ENCODE measurements around the gene CCER1. TPM values are rescaled to one million over a fixed set of nuclear protein-coding genes. Genes with fewer than 3 reads are reported as not detected.

CCER1 gene
- total and polyA plus RNA-seq, 10 donors = not detected

DNA sequence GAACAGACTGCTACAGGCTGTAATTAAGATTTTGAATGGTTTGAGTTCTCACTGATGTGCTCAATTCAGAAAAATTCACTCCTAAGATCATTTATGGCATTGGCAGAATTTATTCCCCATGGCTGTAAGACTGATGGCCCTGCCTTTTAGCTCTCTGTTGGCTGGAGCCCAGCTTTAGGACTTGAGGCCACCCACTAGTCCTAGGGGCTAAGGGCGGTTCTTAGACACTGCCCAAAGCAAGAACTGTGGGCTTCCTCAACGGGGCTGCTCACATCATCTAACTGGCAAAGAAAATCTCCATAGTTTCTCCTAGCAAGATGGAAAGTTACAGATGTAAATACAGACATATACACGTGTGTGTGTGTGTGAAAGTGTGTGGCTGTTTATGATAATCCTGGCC is 3.4 kb upstream of the CCER1 start:
- no peak for DNase-seq
- Histone ChIP-seq H3K36me3 (no peaks in the 10 kb centered on the region), H3K27me3 (replicated peaks in 1 of 7) (no peaks in the 10 kb centered on the region), H3K27ac (no peak overlapping the region), H3K9me3 (peaks cover 0 to 6% (median 0%) of the 10 kb centered on the region in 8 donors), H3K4me3 (no peak overlapping the region), H3K4me1 (no peaks in the 10 kb centered on the region)
- intact Hi-C loops (cut with DNase I; ENCODE audit: low total_unique reads) = loop anchor here (10.0 kb wide), 1 partner anchor 1414 kb away; no protein-coding TSS in a partner anchor
- no peak for TF ChIP-seq POLR2A (IDR thresholded peaks at IDR 0.05)
- TF ChIP-seq, protein P1, sequence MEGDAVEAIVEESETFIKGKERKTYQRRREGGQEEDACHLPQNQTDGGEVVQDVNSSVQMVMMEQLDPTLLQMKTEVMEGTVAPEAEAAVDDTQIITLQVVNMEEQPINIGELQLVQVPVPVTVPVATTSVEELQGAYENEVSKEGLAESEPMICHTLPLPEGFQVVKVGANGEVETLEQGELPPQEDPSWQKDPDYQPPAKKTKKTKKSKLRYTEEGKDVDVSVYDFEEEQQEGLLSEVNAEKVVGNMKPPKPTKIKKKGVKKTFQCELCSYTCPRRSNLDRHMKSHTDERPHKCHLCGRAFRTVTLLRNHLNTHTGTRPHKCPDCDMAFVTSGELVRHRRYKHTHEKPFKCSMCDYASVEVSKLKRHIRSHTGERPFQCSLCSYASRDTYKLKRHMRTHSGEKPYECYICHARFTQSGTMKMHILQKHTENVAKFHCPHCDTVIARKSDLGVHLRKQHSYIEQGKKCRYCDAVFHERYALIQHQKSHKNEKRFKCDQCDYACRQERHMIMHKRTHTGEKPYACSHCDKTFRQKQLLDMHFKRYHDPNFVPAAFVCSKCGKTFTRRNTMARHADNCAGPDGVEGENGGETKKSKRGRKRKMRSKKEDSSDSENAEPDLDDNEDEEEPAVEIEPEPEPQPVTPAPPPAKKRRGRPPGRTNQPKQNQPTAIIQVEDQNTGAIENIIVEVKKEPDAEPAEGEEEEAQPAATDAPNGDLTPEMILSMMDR (IDR thresholded peaks at IDR 0.05 in 8 of 11, conservative IDR thresholded peaks at IDR 0.05 in 3 of 11) = peak in 1 of 11 experiments; percentile 10
- 77 to 89% (median 79%) methylated on average over 3 of the region's 3 CpGs for WGBS, 5 donors

DNA sequence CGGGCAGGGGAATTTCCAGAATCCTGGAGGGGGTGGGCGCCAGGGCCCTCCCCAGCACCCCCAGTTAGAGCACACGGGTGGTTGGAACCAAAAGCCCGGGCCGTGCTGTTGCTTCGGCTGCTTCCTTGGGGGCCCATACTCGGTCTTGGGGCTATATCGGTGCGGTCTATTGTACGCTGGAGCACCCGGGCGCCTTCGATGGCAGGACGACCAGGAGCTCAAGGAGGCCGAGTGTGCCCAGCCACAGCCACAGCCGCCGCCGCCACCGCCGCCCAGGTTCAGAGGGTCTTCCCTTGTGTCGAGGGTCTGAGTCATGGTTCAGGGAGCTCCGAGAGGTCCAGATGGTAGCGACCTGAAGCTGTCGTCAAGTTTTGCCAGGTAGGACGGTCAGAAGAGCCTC is 548 bp downstream of the CCER1 start:
- intact Hi-C loops (cut with DNase I; ENCODE audit: low total_unique reads) = loop anchor here (10.0 kb wide), 1 partner anchor 1410 kb away; no protein-coding TSS in a partner anchor
- H3K27me3 ChIP-seq (replicated peaks in 1 of 7) = no peaks in the 10 kb centered on the region
- no peak overlapping the region for H3K27ac ChIP-seq
- no peaks in the 10 kb centered on the region for H3K36me3 ChIP-seq
- DNase-seq = no peak
- H3K4me3 ChIP-seq = no peak overlapping the region
- WGBS, 5 donors = 94 to 99% (median 98%) methylated on average over 11 to 25 of the region's 25 CpGs
- TF ChIP-seq POLR2AphosphoS5 (IDR thresholded peaks at IDR 0.05) = no peak
- H3K9me3 ChIP-seq = peaks cover 0 to 6% (median 0%) of the 10 kb centered on the region in 8 donors
- H3K4me1 ChIP-seq = no peaks in the 10 kb centered on the region

DNA sequence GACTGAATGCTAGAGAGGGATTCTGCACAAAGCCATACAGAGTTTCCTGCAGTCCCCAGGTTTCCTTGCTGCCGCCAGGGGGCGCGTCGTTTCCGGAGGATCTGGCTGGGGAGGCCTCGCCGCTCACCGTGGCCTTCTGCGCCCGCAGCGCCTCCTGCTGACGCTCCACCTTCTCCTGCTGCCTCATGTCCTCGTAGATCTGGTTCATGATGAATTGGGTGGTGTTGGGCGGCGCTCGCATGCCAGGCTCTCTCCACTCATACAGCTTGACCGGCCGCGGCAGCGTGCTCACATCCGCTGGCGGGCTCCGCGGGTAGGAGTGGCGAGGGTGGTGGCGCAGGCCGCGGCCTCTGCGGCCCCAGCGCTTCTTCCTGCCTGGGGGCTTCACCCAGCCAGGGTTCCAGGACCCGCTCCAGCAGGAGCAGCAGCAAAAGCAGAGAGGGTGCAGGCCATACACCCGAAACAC is 987 bp downstream of the CCER1 start:
- H3K4me3 ChIP-seq = no peak overlapping the region
- intact Hi-C loops (cut with DNase I; ENCODE audit: low total_unique reads) = loop anchor here (10.0 kb wide), 1 partner anchor 1409 kb away; no protein-coding TSS in a partner anchor

DNA sequence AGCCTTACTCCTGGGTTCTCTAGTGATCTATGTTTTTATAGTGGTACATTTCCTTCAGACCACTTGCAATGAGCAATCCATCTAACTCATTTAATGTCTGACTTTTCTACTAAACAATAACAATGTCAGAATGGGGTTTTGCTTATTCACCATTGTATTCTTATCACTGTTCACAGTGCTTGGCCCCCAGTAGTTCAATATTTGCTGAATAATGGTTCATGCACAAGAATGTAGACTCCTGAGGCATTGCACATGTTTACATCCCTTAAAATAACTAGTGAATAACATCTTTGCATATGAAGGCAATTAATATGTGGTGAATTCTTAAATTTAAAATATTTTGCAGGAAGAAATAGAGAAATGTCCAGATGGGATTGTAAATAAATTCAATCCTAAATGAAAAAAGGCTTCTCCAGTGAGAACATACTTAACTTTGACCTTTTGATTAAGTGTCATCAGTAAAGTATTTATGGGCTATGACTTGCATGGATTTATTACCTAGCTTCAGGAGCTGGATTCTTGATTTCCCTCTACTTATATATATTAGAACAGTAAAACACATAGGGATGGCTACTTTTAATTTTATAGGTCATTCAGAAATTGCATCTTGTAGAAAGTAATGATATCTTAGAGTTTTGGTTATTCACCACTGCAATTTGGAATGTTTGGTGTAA is 3.4 kb downstream of the CCER1 start:
- Histone ChIP-seq H3K27me3 (replicated peaks in 1 of 7) (no peaks in the 10 kb centered on the region), H3K27ac (no peak overlapping the region), H3K9me3 (peaks cover 0 to 6% (median 0%) of the 10 kb centered on the region in 8 donors), H3K4me3 (no peak overlapping the region), H3K4me1 (no peaks in the 10 kb centered on the region), H3K36me3 (no peaks in the 10 kb centered on the region)
- intact Hi-C loops (cut with DNase I; ENCODE audit: low total_unique reads) = loop anchor here (10.0 kb wide), 1 partner anchor 1407 kb away; no protein-coding TSS in a partner anchor
- no peak for DNase-seq
- no peak for TF ChIP-seq POLR2AphosphoS5 (IDR thresholded peaks at IDR 0.05)
- TF ChIP-seq POLR2A (IDR thresholded peaks at IDR 0.05) = no peak
- TF ChIP-seq, protein P1 (IDR thresholded peaks at IDR 0.05 in 8 of 11, conservative IDR thresholded peaks at IDR 0.05 in 3 of 11) = no peak

More for the DNA sequence above, 987 bp downstream of the CCER1 start:
- Histone ChIP-seq H3K27ac (no peak overlapping the region), H3K36me3 (no peaks in the 10 kb centered on the region), H3K27me3 (replicated peaks in 1 of 7) (no peaks in the 10 kb centered on the region), H3K4me1 (no peaks in the 10 kb centered on the region), H3K9me3 (peaks cover 0 to 6% (median 0%) of the 10 kb centered on the region in 8 donors)
- WGBS, 5 donors = 81 to 87% (median 85%) methylated on average over 31 to 32 of the region's 32 CpGs
- TF ChIP-seq, protein P1 (IDR thresholded peaks at IDR 0.05 in 8 of 11, conservative IDR thresholded peaks at IDR 0.05 in 3 of 11) = no peak
- no peak for TF ChIP-seq POLR2A (IDR thresholded peaks at IDR 0.05)
- TF ChIP-seq POLR2AphosphoS5 (IDR thresholded peaks at IDR 0.05) = no peak
- no peak for DNase-seq

Data from spleen (tissue), 11 donors.